NCI-H2107 treated with DMSO at 0.1 percent for 48 hours (cell line): ENCODE results near the gene FDXR.

Experiments used
- DNase-seq: peaks from one replicate; lab custom pipeline; 2025; ENCODE audit not compliant: unreplicated experiment; lab: John Stamatoyannopoulos, UW

Gene FDXR

DNA sequence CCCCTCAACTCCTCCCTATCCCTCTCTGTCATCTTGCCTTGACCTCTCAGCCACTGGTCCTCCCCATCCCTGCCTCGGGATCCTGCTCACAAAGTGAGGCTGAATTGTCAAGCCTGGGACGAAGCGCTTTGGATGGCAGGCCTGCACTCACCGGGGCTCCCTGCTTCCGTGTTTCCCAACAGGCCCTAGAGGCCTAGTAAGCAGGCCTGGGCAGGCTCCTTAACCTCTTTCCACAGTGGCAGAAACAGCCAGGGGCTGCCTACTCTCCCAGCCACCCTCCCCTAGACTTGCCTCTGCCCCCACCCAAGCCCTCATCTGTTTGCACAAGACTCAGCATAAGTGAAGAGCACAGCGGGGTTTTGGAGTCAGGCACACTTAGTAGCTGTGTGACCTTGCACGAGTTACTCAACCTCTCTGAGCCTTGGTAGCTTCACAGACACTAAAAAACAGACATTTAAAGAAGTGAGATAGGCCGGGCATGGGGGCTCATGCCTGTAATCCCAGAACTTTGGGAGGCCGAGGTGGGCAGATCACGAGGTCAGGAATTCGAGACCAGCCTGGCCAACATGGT is 25.7 kb upstream of the FDXR start:
- DNase-seq: no peak

- DNase-seq: no peak
These were observed 21.3 kb upstream of the FDXR start for GRCh38 chr17:74893936-74894671.

DNA sequence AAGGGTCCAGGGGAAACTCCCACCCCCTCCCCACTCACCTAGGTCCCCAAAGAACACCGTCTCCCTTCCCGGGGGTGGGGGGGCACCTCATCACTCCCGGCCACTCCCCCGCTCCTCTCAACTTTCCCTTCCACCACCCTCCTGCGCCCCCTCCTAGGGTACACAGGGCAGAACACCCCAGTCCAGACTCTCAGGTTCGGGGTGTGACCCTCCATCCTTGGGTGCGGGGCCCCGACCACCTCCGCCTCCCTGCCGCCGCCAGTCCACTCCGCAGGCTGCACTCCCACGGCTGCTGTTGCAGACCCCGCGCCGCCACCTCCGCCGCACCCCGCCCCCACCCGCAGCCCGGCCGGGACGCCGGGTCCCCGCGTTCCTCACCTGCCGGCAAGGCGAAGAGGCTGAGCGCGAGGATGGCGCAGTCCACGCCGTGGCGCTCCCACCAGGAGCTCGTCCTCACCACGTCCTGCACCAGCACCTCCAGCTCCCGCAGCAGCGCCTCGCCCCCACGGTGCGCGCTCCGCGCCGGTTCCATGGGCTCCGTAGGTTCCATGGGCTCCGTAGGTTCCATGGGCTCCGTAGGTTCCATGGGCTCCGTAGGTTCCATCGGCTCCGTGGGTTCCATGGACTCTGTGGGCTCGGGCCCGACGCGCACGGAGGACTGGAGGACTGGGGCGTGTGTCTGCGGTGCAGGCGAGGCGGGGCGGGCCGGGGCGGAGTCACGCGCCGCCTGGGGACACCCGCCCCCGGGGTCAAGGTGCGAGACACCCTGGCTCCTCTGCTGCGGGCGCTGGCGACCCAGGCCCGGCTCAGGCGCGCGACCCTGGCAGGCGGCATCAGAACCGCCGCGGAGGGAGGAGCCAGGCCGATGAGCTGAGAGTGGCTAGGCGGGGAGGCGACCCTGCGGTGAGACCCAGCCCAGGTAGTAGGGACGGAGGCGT is 20.4 kb upstream of the FDXR start, which contains the start of gene FADS6:
TSS of gene FADS6 (minus strand) at position 660 of the 938 bp plus-strand sequence. CDS start at position 622, 38 bp downstream.
- no peak for DNase-seq

GRCh38 chr17:74892013-74892841 is 19.4 kb upstream of the FDXR start:
- peak; percentile 6 for DNase-seq

- no peak for DNase-seq
These were observed 17.8 kb upstream of the FDXR start for GRCh38 chr17:74890554-74890953.

DNA sequence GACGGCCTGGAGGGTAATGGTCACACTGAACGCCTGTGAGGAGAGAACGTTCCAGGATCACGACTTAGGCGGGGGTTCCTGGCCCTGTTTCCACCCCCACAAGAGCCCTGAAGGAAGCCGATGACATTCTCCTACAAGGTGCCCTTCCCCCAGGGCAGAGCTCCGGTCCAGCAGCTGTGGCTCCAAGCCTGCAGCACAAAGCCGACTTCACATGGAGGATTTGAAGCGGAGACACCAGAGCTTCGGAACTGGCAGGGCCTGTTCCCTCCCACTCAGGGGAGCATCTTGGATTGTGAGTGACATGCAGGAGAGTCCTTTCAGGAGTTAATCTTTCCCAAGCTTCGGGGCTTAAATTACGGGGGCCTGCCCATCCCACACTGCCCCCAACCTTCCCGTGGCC is 15.7 kb upstream of the FDXR start:
- no peak for DNase-seq

DNA sequence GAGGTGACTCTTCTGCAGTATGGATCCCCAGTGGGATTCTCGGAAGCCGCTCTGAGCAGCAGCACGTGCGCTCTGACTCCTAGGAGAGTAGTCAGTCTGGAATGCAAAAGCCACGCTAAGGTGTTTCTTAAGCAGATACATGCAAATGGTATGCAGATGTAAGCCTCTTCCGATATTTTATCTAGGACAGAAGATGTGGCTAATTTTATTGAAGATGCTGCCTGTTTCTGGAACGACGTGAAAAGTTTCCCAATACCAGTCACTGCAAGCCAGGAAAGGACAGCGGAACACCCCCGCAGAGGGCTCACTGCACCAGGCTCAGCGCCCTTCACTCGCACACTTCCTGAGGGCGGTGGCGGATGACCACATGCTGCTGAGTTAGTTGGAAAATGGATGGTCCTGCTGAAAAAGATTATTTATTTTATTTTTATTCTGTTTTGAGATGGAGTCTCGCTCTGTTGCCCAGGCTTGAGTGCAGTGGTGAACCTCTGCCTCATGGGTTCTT is 10.5 kb upstream of the FDXR start:
- no peak for DNase-seq

DNA sequence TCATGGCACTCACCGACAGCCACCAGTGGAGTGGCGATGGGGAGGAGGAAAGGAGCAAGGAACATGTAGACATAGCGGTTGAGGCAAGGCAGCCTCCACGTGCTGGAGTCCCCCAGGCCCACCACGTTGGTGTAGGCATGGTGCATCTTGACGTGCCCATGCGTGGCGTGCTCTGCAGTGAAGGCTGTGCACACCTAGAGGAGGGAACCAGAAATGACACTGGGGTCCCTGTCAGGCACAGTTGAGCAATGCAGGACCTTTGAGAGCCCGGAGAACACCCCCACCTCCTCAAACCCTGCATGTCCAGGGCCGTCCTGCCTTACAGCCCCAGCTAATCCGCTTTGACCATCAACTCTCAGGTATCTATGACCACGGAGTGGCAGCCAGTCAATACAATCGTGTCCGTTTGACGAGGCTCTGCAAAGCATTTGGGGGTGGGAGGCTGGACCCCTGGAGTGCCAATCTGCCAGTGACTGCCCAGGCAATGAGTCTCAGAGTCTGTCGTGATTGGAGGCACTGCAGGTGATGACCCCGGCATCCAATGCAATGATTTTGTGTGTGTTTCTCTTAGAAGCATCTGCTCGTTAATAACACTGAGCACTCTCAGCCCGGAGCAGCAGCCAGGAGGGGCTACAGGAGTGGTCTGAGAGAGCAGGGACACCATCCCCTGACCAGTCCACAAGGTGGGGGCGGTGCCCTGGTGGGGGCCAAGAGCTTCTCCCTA is 9.9 kb upstream of the FDXR start:
- DNase-seq: no peak

- no peak for DNase-seq
These were observed 8.3 kb upstream of the FDXR start for GRCh38 chr17:74881073-74881472.

DNA sequence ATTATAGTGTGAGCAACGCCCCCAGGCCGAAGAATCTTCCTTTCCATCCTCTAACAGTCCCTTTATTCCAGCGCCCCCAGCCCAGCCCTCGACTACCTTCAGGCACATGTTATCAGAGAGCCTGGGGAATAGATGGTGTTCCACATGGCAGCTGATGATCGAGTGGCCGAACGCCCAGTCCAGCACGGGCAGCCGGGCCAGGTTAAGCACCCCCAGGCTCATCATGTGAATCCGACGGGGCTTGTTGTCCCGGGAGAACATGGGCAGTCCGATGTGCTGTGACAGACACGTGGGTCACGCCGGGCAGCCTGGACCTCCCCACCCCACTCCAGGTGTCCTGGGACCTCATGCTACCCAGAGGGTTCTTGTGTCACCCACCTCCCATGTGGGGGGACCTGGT is 6.5 kb upstream of the FDXR start:
- no peak for DNase-seq

DNA sequence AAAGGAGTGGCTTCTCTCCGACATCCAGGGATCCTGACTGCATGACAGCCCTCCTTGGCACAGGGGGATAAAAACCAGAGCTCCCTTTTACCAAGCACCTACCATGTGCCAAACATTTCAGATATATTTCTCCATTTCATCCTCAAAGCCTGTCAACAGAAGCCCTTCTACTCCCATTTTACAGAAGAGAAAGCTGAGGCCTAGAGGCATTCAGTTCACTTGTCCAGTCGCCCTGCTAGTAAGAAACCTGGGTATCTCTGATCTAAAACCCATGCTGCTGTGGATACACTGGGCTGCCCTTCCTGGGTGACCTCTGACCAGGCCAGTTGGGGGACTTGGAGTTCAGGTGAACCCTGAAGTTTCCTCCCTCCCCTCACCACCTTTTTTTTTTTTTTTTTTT is 5.9 kb upstream of the FDXR start:
- DNase-seq: no peak

DNA sequence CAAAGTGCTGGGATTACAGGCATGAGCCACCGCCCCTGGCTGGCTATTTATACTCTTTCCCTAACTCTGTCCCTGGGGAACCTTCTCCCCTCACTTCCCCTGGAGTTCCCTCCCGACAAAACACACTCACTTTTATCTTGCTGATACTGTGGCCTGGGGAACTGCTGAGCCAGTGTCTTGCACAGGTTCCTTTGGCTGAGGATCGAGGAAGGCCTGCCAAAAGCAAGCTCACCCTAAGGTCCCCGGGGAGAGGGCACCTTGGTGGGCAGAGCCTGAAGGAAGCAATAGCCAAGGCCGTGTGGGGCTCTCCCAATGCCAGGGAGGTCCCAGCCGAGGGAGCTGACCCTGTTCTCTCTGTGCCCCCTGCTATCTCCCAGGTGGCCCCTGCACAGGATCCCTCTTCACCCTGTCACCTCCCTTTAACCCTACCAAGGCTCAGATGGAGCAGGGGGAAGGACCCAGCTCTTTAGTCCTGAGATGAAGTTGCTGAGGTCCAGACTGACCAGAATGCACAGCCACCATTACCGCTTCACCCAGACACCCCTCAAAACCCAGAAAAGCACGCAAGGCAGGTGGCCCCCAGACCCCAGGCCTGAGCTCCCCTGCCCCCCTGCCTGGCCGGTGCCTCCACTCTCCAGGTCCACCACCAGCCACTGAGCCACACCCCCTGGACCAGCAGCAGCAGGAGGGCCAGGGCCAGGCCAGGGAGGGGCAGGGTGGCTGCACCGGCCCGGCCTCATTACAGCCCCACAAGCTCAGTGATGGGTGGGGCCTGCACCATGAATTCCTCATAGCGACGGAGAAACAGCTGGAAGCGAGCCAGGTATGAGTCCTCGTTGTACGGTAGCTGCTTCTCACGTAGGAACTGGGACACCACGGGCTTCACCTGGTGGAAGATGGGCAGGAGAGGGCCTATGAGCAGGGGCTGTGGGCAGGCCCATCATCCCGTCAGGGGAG is 5.1 kb upstream of the FDXR start:
- DNase-seq: no peak

GRCh38 chr17:74875977-74876593 is 3.3 kb upstream of the FDXR start:
- no peak for DNase-seq

DNA sequence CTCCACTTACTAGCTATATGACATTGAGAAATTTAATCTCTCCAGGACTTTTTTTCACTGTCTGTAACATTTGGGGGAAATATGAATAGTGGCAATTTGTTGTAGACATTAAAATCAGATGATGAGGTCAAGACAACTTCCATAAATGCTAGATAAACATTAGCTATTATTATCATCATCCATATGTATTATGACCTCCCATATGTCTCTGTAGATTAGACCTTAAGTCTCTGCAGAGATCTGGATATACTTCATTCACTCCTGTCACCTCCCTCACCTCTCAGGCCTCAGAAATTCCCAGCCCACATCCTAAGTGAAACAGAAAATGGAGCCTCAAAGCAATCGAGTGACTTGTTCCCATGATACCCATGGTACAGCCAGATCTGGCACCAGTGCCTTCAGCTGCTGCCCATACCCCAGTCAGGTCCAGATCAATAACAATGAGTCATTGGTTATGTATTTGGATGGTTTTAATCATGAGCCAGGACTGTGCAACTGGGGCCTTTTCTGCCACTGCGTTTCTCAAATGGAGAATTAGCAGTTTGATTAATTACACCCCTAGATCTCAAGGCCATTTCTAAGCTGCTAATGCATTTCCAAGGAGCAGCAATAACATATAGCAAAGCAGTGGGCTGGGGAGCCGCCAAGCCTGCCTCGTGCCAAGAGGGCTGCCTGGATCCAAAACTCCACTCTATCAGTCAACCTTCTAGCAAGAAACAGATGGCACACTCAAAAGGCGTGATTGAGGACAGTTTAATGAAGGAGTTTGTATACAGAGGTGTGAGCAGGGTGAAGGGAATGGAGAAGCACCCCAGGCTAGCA is 2.6 kb upstream of the FDXR start:
- DNase-seq: no peak

DNA sequence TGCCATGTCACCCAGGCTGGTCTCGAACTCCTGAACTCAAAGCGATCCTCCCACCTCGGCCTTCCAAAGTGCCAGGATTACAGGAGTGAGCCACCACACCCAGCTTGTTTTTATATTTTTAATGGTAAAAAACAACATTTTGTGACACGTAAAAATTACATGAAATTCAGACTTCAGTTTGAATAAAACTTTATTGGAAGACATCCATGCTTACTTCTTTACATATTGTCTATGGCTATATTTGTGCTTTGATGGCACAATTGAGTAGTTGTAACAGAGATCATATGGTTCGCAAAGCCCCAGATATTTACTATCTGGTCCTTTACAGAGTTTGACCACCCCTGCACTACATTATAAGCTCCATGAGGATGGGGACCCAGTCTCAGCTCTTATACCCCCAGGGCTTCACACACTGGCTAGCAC is 1.8 kb upstream of the FDXR start:
- DNase-seq: no peak

DNA sequence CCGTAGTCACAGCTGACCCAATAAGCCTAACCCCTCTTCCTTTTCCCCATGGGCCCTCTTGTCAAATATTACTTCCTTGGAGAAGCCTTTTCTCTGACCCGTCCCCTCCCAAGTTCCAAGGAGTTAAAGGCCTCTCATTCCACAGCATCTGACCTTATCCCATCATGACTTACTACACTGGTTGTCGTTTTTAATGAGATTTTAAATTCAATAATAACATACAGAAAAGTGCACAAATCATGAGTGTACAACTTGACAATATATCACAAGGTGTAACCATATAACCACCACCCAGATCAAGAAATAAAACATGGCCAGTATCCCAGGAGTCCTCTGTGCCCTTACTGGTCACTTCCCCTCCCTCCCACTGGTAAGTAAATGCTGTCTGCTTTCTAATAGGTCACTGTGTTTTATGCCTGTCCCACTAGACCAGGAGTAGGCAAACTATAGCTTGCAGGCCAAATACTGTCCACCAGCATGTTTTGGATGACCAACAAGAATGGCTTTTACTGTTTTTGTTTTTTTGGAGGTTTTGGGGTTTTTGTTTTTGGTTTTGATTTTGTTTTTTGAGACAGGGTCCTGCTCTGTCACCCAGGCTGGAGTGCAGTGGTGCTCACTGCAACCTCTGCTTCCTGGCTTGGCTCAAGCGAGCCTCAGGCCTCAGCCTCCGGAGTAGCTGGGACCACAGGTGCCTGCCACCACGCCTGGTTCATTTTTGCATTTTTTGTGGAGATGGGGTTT is 1.2 kb upstream of the FDXR start:
- no peak for DNase-seq
